Hippocampal formation (tissue), 2 donors: ENCODE results near the gene HLTF.
A peak's percentile ranks its signal among the peaks of the same experiment; 100 is the strongest.

ENCODE experiments used
- DNase-seq, 2 donors: peaks; one replicate each; lab custom pipeline; 2025; lab: John Stamatoyannopoulos, UW

HLTF gene

GRCh38 chr3:149089395-149089794 lies 3.1 kb upstream of the HLTF start:
- DNase-seq = no peak

GRCh38 chr3:149087208-149087607 lies 875 bp upstream of the HLTF start:
- no peak for DNase-seq

GRCh38 chr3:149085828-149086231 lies 503 bp downstream of the HLTF start:
- peak in 1 of 2 donors; percentile 39 for DNase-seq

- DNase-seq = no peak
Observed at GRCh38 chr3:149081772-149082171, 4.6 kb downstream of the HLTF start.

- no peak for DNase-seq
Observed at GRCh38 chr3:149080699-149081091, 5.6 kb downstream of the HLTF start.

GRCh38 chr3:149080011-149080698 lies 6.2 kb downstream of the HLTF start:
- DNase-seq = no peak

- DNase-seq = no peak
Observed at GRCh38 chr3:149077628-149078027, 8.7 kb downstream of the HLTF start.

GRCh38 chr3:149067883-149068282 lies 18.4 kb downstream of the HLTF start:
- DNase-seq = no peak

- no peak for DNase-seq
Observed at GRCh38 chr3:149061776-149062175, 24.6 kb downstream of the HLTF start.

- no peak for DNase-seq
Observed at GRCh38 chr3:149058602-149059001, 27.7 kb downstream of the HLTF start.

- DNase-seq = no peak
Observed at GRCh38 chr3:149058198-149058597, 28.1 kb downstream of the HLTF start.

- no peak for DNase-seq
Observed at GRCh38 chr3:149055575-149055974, 30.8 kb downstream of the HLTF start.

GRCh38 chr3:149044339-149045083 lies 41.8 kb downstream of the HLTF start:
- DNase-seq = no peak

- DNase-seq = no peak
Observed at GRCh38 chr3:149042789-149043386, 43.4 kb downstream of the HLTF start.

- no peak for DNase-seq
Observed at GRCh38 chr3:149038322-149038721, 48.0 kb downstream of the HLTF start.

GRCh38 chr3:149037684-149038083 lies 48.6 kb downstream of the HLTF start:
- DNase-seq = no peak

GRCh38 chr3:149031096-149031495 lies 55.2 kb downstream of the HLTF start:
- no peak for DNase-seq

GRCh38 chr3:149026718-149027117 lies 59.6 kb downstream of the HLTF start:
- no peak for DNase-seq

- no peak for DNase-seq
Observed at GRCh38 chr3:149023951-149024350, 62.4 kb downstream of the HLTF start.

GRCh38 chr3:149021830-149022229 lies 64.5 kb downstream of the HLTF start:
- no peak for DNase-seq

GRCh38 chr3:149020839-149021252 lies 65.5 kb downstream of the HLTF start:
- no peak for DNase-seq

GRCh38 chr3:149020196-149020838 lies 66.0 kb downstream of the HLTF start:
- DNase-seq = peak; percentile 6 to 18

GRCh38 chr3:149019580-149019979 lies 66.8 kb downstream of the HLTF start:
- no peak for DNase-seq
